K562 (cell line): ENCODE measurements around the gene DOCK8. TPM values are rescaled to one million over a fixed set of nuclear protein-coding genes. Genes with fewer than 3 reads are reported as not detected.

Experiments
- ATF2 ChIP-seq: sonication (generic); formaldehyde crosslinking; IDR thresholded peaks from 2 replicates; pipeline ENCODE4 v1.8.1; 2022; ENCODE audit warnings: missing genetic modification reagents
- BMI1 ChIP-seq: fragments of 150-350 bp; IDR thresholded peaks from 2 replicates; pipeline ENCODE4 v1.6.1; 2014; ENCODE audit warnings: low read length
- EGR1 ChIP-seq: fragments of 450-650 bp; conservative IDR thresholded peaks from 2 replicates; pipeline ENCODE4 v1.6.1; 2017; ENCODE audit warnings: mild to moderate bottlenecking
- ETS1 ChIP-seq: conservative IDR thresholded peaks from 2 replicates; pipeline ENCODE4 v1.6.1; 2011; ENCODE audit warnings: low read depth, mild to moderate bottlenecking, low read length; ENCODE audit not compliant: control insufficient read depth
- FOSL1 ChIP-seq: fragments of 200-800 bp; sonication (Bioruptor generic); conservative IDR thresholded peaks from 2 replicates; pipeline ENCODE4 v1.6.1; 2016; ENCODE audit warnings: missing genetic modification characterization, missing compliant biosample characterization
- GABPA ChIP-seq: fragments of 200-800 bp; sonication (Bioruptor generic); conservative IDR thresholded peaks from 2 replicates; pipeline ENCODE4 v1.6.1; 2016; ENCODE audit warnings: low read depth, missing genetic modification characterization, missing compliant biosample characterization
- GATAD2B ChIP-seq: fragments of 450-650 bp; IDR thresholded peaks from 2 replicates; pipeline ENCODE4 v1.6.1; 2017; ENCODE audit warnings: mild to moderate bottlenecking, borderline replicate concordance
- HOMEZ ChIP-seq: fragments of 250-450 bp; sonication (Bioruptor Pico); IDR thresholded peaks from 2 replicates; pipeline ENCODE4 v1.4.0; 2020; ENCODE audit warnings: mild to moderate bottlenecking, moderate library complexity
- POLR2AphosphoS2 ChIP-seq: IDR thresholded peaks from 2 replicates; pipeline ENCODE4 v1.6.1; 2012; ENCODE audit warnings: low read length, improper control_type of control experiment
- PTRF ChIP-seq: fragments of 450-650 bp; IDR thresholded peaks from 2 replicates; pipeline ENCODE4 v1.6.1; 2016; ENCODE audit warnings: mild to moderate bottlenecking, missing genetic modification characterization, missing compliant biosample characterization
- SPI1 ChIP-seq: IDR thresholded peaks from 2 replicates; pipeline ENCODE4 v1.6.1; 2011; ENCODE audit warnings: low read depth, low read length, control low read depth, borderline replicate concordance
- STAT5A ChIP-seq: IDR thresholded peaks from 2 replicates; pipeline ENCODE4 v1.6.1; 2012; ENCODE audit warnings: low read length, inconsistent platforms, borderline replicate concordance
- TEAD2 ChIP-seq: fragments of 450-650 bp; IDR thresholded peaks from 2 replicates; pipeline ENCODE4 v1.6.1; 2016; ENCODE audit warnings: missing genetic modification characterization, control low read depth, missing compliant biosample characterization
- ZBTB17 ChIP-seq: fragments of 450-650 bp; formaldehyde crosslinking; IDR thresholded peaks from 2 replicates; pipeline ENCODE4 v1.4.0; 2020; ENCODE audit warnings: mild to moderate bottlenecking
- ZNF253 ChIP-seq: fragments of 250-450 bp; sonication (Bioruptor Pico); conservative IDR thresholded peaks from 2 replicates; pipeline ENCODE4 v1.6.1; 2021; ENCODE audit warnings: mild to moderate bottlenecking
- ZNF408 ChIP-seq: fragments of 250-450 bp; sonication (Bioruptor Pico); IDR thresholded peaks from 2 replicates; pipeline ENCODE4 v1.4.0; 2020; ENCODE audit warnings: low read depth, mild to moderate bottlenecking, moderate library complexity
- ZNF668 ChIP-seq: fragments of 250-450 bp; sonication (Bioruptor Pico); IDR thresholded peaks from 2 replicates; pipeline ENCODE4 v1.8.0; 2022; ENCODE audit warnings: mild to moderate bottlenecking, inconsistent platforms
- ZNF696 ChIP-seq: fragments of 250-450 bp; sonication (Bioruptor Pico); conservative IDR thresholded peaks from 2 replicates; pipeline ENCODE4 v1.4.0; 2020; ENCODE audit warnings: mild to moderate bottlenecking, moderate library complexity
- ZNF75A ChIP-seq: fragments of 450-650 bp; formaldehyde crosslinking; IDR thresholded peaks from 2 replicates; pipeline ENCODE4 v1.4.0; 2020; ENCODE audit warnings: mild to moderate bottlenecking
- polyA plus RNA-seq, 8 experiments: library from polyadenylated mRNA; depleted of rRNA in 4 of 8; stranded (reverse) in 5 of 8; unstranded in 3 of 8; fragments of >200 nt; fragmentation: Nextera tagmentation in 2 of 8; fragmentation: Illumina TruSeq in 1 of 8; extraction: Ambion mirVana in 2 of 8; extraction: Trizol in 1 of 8; gene quantifications; 2 replicates each; pipeline versions ENCODE4 v1.2.1 to v1.2.3, GENCODE V29; 2011 to 2014; ENCODE audit warnings: inconsistent platforms in 1 of 8, missing spikeins in 1 of 8
- total RNA-seq, 7 experiments: library from RNA; depleted of rRNA in 6 of 7; stranded (reverse); fragments of >200 nt in 6 of 7; fragmentation: Illumina TruSeq in 2 of 7; extraction: Trizol in 2 of 7; gene quantifications; 2 replicates each; pipeline versions ENCODE4 v1.2.1 to v1.2.3, GENCODE V29; 2011 to 2021; ENCODE audit warnings: low replicate concordance in 1 of 7
- TF ChIP-seq, protein P1 (sequence below): fragments of 450-650 bp; IDR thresholded peaks from 2 replicates; pipeline ENCODE4 v1.7.0; 2016; ENCODE audit warnings: borderline replicate concordance
- TF ChIP-seq, protein P2 (sequence below): fragments of 250-450 bp; sonication (Bioruptor Pico); IDR thresholded peaks from 2 replicates; pipeline ENCODE4 v1.6.1; 2021; ENCODE audit warnings: mild to moderate bottlenecking

DOCK8 gene
- total and polyA plus RNA-seq, 9 of the 15 experiments (the other 6 are each of a cell fraction or from before 2014, with no cell fraction given) = 14.4 to 53.8 (median 25.1) TPM

DNA sequence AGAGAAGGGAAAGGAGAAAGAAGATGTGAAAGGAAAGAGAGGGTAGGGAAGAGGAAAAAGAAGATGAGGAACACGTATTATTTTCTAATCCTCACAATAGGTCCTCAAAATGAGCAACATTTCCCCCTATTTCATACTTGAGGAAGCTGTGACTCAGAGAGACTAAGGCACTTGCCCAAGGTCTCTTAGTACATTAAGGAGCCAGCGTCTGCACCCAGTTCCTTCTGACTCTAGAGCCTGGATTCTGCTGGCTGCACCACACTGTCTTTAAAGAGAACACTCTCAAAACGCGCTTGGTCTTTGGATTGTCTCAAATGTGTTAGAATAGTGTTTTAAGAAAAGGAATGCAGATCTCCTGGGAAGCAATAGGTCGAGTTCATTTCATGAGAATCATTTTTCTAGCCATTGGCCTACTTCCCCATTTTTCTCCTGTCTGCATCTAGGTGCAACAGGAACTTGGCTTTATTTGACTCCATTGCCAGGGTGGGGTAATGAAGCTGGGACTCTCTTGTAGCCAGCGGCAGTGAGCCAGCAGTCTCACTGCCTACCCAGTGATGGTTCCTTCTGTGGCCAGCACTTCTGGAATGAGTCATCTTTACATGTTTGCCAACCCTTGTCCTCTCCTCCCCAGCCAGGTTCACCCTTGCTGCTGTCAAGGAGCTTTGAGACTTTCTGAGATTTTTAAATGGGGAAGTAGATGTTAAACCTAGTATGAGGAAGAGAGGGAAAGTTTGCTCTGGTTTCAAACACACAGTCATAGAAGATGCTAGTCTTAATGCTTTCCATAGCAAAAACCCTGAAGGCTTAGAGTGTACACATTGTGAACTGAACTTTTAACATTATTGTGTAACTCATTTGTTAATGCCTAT, 82.7 kb downstream of the DOCK8 start (continued):
- TF ChIP-seq HOMEZ = no peak
- TF ChIP-seq POLR2AphosphoS2 = no peak
- TF ChIP-seq ZNF668 (CRISPR knock-in tag) = no peak
- TF ChIP-seq SPI1 = 0 out of 2 replicates have a peak, but pooled peaks have one; percentile 6
- TF ChIP-seq ATF2 (CRISPR knock-in tag) = no peak
- TF ChIP-seq ZNF696 (CRISPR knock-in tag) = no peak
- no peak for TF ChIP-seq ZNF408 (CRISPR knock-in tag)
- TF ChIP-seq BMI1 = no peak
- TF ChIP-seq, protein P1, sequence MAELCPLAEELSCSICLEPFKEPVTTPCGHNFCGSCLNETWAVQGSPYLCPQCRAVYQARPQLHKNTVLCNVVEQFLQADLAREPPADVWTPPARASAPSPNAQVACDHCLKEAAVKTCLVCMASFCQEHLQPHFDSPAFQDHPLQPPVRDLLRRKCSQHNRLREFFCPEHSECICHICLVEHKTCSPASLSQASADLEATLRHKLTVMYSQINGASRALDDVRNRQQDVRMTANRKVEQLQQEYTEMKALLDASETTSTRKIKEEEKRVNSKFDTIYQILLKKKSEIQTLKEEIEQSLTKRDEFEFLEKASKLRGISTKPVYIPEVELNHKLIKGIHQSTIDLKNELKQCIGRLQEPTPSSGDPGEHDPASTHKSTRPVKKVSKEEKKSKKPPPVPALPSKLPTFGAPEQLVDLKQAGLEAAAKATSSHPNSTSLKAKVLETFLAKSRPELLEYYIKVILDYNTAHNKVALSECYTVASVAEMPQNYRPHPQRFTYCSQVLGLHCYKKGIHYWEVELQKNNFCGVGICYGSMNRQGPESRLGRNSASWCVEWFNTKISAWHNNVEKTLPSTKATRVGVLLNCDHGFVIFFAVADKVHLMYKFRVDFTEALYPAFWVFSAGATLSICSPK = no peak
- no peak for TF ChIP-seq ZBTB17 (CRISPR knock-in tag)
- no peak for TF ChIP-seq GATAD2B
- TF ChIP-seq, protein P2, sequence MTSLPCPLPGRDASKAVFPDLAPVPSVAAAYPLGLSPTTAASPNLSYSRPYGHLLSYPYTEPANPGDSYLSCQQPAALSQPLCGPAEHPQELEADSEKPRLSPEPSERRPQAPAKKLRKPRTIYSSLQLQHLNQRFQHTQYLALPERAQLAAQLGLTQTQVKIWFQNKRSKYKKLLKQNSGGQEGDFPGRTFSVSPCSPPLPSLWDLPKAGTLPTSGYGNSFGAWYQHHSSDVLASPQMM (CRISPR knock-in tag) = no peak
- no peak for TF ChIP-seq GABPA (tag)
- no peak for TF ChIP-seq ZNF253 (CRISPR knock-in tag)
- TF ChIP-seq TEAD2 = no peak
- no peak for TF ChIP-seq PTRF (tag)
- TF ChIP-seq ETS1 = no peak
- no peak for TF ChIP-seq STAT5A
- TF ChIP-seq ZNF75A = no peak
- no peak for TF ChIP-seq EGR1
- peak; percentile 33; the same call in 1 of the 2 replicates for TF ChIP-seq FOSL1 (tag)
